C4-2B (cell line): ENCODE results near the gene ZNF775.

Experiments used
- CTCF ChIP-seq: fragments of 450-650 bp; conservative IDR thresholded peaks from 2 replicates; pipeline ENCODE4 v1.5.1; 2017; ENCODE audit warnings: mild to moderate bottlenecking
- ZFX ChIP-seq: fragments of 450-650 bp; IDR thresholded peaks from 2 replicates; pipeline ENCODE4 v1.6.1; 2017

GRCh38 chr7:150340875-150341262, 38.3 kb upstream of the ZNF775 start:
- TF ChIP-seq CTCF (no peak), ZFX (no peak)
